K562 treated with DMSO at 1 percent for 24 hours (cell line): Measurements from ENCODE around the gene DEFB112. TPM values are rescaled to one million over a fixed set of nuclear protein-coding genes. Genes with fewer than 3 reads are reported as not detected.

Experiments used
- total RNA-seq: library from RNA; unstranded; fragments of 300-600 nt; gene quantifications from 2 replicates; pipeline ENCODE4 v1.2.3, GENCODE V29; 2022; ENCODE audit warnings: low read depth; ENCODE audit not compliant: insufficient read depth

Gene DEFB112, protein sequence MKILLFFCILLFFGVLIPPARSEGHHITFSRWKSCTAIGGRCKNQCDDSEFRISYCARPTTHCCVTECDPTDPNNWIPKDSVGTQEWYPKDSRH
- total RNA-seq: not detected in 2 replicates

DNA sequence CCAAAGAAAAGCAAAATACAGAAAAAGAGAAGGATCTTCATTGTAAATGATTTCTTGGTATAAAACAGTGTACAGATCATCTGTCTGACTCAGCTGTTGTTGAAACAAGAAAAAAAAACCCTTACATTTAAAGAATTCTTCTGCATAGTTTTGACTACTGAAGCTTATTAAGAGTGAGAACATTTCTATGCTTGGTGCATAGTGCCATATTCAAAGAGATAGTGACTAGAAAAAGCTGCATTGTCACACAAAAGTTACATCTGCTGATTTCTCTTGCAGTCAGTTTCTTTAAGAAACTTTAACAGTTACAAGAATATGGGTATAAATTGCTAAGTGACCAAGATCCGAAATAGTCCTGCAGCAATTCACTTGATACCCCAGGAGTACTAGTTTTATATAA is at the start of gene DEFB112:
TSS of gene DEFB112 (minus strand) at position 101 of the 400 bp plus-strand sequence. CDS start at position 41, 60 bp downstream.

DNA sequence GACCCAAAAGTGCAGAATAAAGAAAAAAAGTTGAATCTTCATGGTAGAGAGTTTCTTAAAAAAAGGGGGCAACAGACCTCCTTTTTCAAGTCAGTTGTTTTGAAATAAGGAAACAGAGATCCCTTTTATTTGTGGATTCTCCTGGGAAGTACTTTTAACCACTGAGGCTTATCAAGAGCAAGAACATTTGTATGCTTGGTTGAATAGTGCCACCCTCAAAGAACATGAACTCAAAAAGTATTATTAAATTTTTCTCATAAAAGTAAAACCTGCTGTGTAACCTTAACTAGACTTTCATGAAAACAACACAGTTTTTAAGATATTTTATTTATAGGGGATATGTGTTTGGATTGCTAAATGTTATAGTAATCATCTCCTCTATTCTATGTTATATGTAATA is 27.8 kb downstream of the DEFB112 start, which contains the start of gene DEFB110:
TSS of gene DEFB110 (minus strand) at position 101 of the 400 bp plus-strand sequence. CDS start at position 42, 59 bp downstream.

Other genes with a start within 250 kb of the DEFB112 start
- gene CRISP1, start 183.4 kb downstream of the DEFB112 start, total RNA-seq: not detected in 2 replicates
- gene DEFB114, start 85.8 kb downstream of the DEFB112 start, total RNA-seq: not detected in 2 replicates
- gene DEFB113, start 80.3 kb downstream of the DEFB112 start, total RNA-seq: not detected in 2 replicates
- gene DEFB110, start 27.9 kb downstream of the DEFB112 start, total RNA-seq: not detected in 2 replicates